SU-DHL-6 (cell line): ENCODE data around the gene PBX1.

Experiments used
- H2AFZ ChIP-seq: fragments of 200-600 bp; sonication (generic); 2 replicates; pipeline ENCODE4 v1.6.1; 2014; ENCODE audit warnings: low read depth, mild to moderate bottlenecking, moderate library complexity, mixed read lengths, antibody characterized with exemption, low read length; ENCODE audit not compliant: severe bottlenecking
- H3F3A ChIP-seq: fragments of 200-600 bp; shearing (Covaris generic); 2 replicates; pipeline ENCODE4 v1.6.0; 2016; ENCODE audit warnings: antibody characterized with exemption, mild to moderate bottlenecking; ENCODE audit not compliant: insufficient read depth
- H3K27ac ChIP-seq: fragments of 200-600 bp; sonication (generic); 2 replicates; pipeline ENCODE4 v1.5.1; 2016; ENCODE audit warnings: low read depth, mild to moderate bottlenecking, low read length, moderate library complexity, mixed read lengths
- H3K27me3 ChIP-seq: fragments of 200-600 bp; sonication (generic), shearing (Covaris generic); 2 replicates; pipeline ENCODE4 v1.6.0; 2014; ENCODE audit warnings: mild to moderate bottlenecking, low read length
- H3K36me3 ChIP-seq: fragments of 200-600 bp; sonication (generic); 2 replicates; pipeline ENCODE4 v1.6.1; 2014; ENCODE audit warnings: mild to moderate bottlenecking, low read length, mixed read lengths
- H3K4me2 ChIP-seq: fragments of 300-600, 200-600 bp; shearing (Covaris generic), sonication (generic); 2 replicates; pipeline ENCODE4 v1.6.0; 2014; ENCODE audit warnings: low read length, low read depth, mild to moderate bottlenecking; ENCODE audit not compliant: poor library complexity, severe bottlenecking
- H3K4me3 ChIP-seq: fragments of 200-600 bp; sonication (generic); 2 replicates; pipeline ENCODE4 v1.5.1; 2014; ENCODE audit warnings: antibody characterized with exemption, low read length, mild to moderate bottlenecking, mixed read lengths; ENCODE audit not compliant: insufficient read depth, poor library complexity, severe bottlenecking
- H3K79me2 ChIP-seq: fragments of 200-600 bp; sonication (generic); 2 replicates; pipeline ENCODE4 v1.6.1; 2014; ENCODE audit warnings: mild to moderate bottlenecking, low read length, moderate library complexity; ENCODE audit not compliant: insufficient read depth
- H3K9ac ChIP-seq: fragments of 200-600 bp; sonication (generic); 2 replicates; pipeline ENCODE4 v1.7.0; 2014; ENCODE audit warnings: mild to moderate bottlenecking, low read length
- H3K9me2 ChIP-seq: fragments of 200-600 bp; sonication (generic); replicated peaks from 2 replicates; pipeline ENCODE4 v1.6.1; 2014; ENCODE audit warnings: low read length; ENCODE audit not compliant: insufficient read depth
- H3K9me3 ChIP-seq: fragments of 200-600 bp; sonication (generic); 2 replicates; pipeline ENCODE4 v1.6.1; 2014; ENCODE audit warnings: low read length, mixed read lengths; ENCODE audit not compliant: insufficient read depth
- H4K20me1 ChIP-seq: fragments of 200-600 bp; sonication (generic); 2 replicates; pipeline ENCODE4 v1.6.1; 2014; ENCODE audit warnings: low read depth, mild to moderate bottlenecking, antibody characterized with exemption, low read length, moderate library complexity, mixed read lengths
- CTCF ChIP-seq: fragments of 200-600 bp; sonication (generic); IDR thresholded peaks from one replicate; pipeline ENCODE4 v1.5.1; 2017; ENCODE audit warnings: antibody characterized with exemption, mild to moderate bottlenecking, low read length, moderate library complexity; ENCODE audit not compliant: insufficient read depth, poor library complexity, severe bottlenecking
- EZH2phosphoT487 ChIP-seq: fragments of 200-600 bp; sonication (generic), shearing (Covaris generic); conservative IDR thresholded peaks from 2 replicates; pipeline ENCODE4 v1.6.1; 2018; ENCODE audit warnings: mild to moderate bottlenecking, antibody characterized with exemption, low read length, moderate library complexity, mixed read lengths

The PBX1 gene

DNA sequence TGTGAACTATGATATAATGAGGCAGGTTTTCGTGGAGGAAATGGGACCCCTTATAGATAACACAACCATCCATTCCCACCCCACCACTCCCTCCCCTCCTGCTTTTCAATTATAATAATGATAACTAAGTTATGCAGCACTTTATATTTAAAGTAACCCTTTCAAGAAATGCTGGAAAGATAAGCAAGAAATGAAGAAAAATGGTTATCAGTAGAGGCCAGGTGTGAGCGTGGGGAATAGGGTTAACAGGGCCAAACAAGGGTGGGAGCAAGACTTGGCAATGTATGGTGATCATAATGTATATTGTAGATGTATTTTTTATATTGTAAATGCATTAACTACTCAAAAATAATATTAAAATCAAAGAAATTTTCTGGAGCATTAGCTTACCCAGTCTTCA, 133.4 kb downstream of the PBX1 start:
- no peak overlapping the region for H3K9ac ChIP-seq
- no peak overlapping the region for H2AFZ ChIP-seq
- H3K4me2 ChIP-seq = no peak overlapping the region
- H3K27ac ChIP-seq = no peak overlapping the region
- H3K79me2 ChIP-seq = no peaks in the 10 kb centered on the region
- H3K27me3 ChIP-seq = no peaks in the 10 kb centered on the region
- H3F3A ChIP-seq = no peaks in the 10 kb centered on the region
- no peaks in the 10 kb centered on the region for H4K20me1 ChIP-seq
- no peaks in the 10 kb centered on the region for H3K36me3 ChIP-seq
- no peaks in the 10 kb centered on the region for H3K9me2 ChIP-seq
- TF ChIP-seq CTCF = no peak
- H3K4me3 ChIP-seq = no peak overlapping the region
- H3K9me3 ChIP-seq = no peaks in the 10 kb centered on the region

- H3K9me3 ChIP-seq = no peaks in the 10 kb centered on the region
- H3K4me2 ChIP-seq = no peak overlapping the region
- no peak for TF ChIP-seq EZH2phosphoT487
- no peak for TF ChIP-seq CTCF
- H3K79me2 ChIP-seq = no peaks in the 10 kb centered on the region
- H3K27me3 ChIP-seq = no peaks in the 10 kb centered on the region
- no peaks in the 10 kb centered on the region for H3K9me2 ChIP-seq
- no peak overlapping the region for H3K4me3 ChIP-seq
- no peak overlapping the region for H3K9ac ChIP-seq
- H3F3A ChIP-seq = no peaks in the 10 kb centered on the region
- no peaks in the 10 kb centered on the region for H4K20me1 ChIP-seq
- H3K36me3 ChIP-seq = no peaks in the 10 kb centered on the region
- no peak overlapping the region for H2AFZ ChIP-seq
- H3K27ac ChIP-seq = no peak overlapping the region
Observed at GRCh38 chr1:164693564-164694359, 134.8 kb downstream of the PBX1 start.

DNA sequence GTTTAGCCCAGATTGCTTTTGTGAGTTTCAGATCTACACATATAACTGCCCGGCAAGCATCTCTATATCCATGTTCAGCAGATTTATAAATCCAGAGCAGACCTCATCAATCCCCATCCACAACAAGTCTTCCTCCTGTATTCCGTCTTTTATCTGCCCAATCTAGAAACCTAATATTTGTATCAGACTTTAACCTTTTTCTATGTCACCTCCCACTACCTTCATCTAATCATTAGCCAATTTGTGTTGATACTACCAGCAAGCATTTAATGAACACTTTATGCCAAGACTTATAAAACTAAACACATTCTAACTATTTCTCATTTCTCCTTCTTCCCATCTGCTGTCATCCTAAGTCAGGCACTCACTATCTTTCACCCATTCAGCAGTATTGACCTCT, 135.5 kb downstream of the PBX1 start:
- Histone ChIP-seq H3K4me3 (no peak overlapping the region), H2AFZ (no peak overlapping the region), H3K27me3 (no peaks in the 10 kb centered on the region), H4K20me1 (no peaks in the 10 kb centered on the region), H3K79me2 (no peaks in the 10 kb centered on the region), H3K9ac (no peak overlapping the region), H3K27ac (no peak overlapping the region), H3K36me3 (no peaks in the 10 kb centered on the region), H3K9me3 (no peaks in the 10 kb centered on the region), H3K9me2 (no peaks in the 10 kb centered on the region), H3F3A (no peaks in the 10 kb centered on the region), H3K4me2 (no peak overlapping the region)
- no peak for TF ChIP-seq CTCF
- TF ChIP-seq EZH2phosphoT487 = no peak
